Fibroblast of upper back skin (primary cell): ENCODE results near the gene PNLDC1.
"Not testable (repeated sequence)": the region's sequence is repeated elsewhere in the genome, so short reads cannot be mapped to it uniquely, and the experiment has no call there.

Source experiments
- DNase-seq: peaks from one replicate; pipeline ENCODE4 v3.0.0-alpha.2; 2013

The PNLDC1 gene

DNA sequence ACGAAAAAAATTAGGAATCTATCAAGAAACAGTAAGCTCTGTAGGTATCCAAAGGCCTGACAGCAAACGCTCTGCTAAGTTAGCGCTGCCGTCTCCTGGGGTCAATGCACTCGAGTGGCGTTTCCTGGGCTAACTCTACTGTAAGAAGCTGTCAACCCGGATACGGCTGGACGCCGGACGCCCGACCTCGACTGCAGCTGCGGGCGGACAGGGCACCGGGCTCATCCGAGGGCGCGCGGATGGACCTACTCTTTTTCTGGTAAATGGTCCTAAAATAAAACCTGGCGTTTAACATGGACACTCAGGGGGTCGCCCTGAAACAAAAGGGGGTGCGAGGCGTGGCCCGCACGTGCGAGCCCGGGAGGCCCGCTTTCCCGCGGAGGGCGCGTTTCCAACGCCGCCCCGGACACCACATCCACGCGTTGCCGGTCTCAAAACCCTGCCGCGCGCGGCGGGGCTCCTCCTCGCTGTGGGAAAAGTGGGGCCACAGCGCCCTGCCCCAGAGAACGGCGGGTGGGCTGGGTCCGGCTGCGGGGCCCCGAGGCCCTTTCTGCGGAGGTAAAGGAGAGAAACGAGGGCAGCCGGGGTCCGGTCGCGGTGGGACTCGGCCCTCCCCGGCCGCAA is 11.2 kb upstream of the PNLDC1 start:
- DNase-seq: peak; percentile 11

GRCh38 chr6:159789377-159790148 is 10.5 kb upstream of the PNLDC1 start, which contains the start of gene TCP1:
Gene TCP1 (minus strand): TSS chr6:159789602. CDS start chr6:159789468, 134 bp downstream.
- DNase-seq: peak; percentile 100

- DNase-seq: peak; percentile 97
Measured at GRCh38 chr6:159790149-159790955, 9.7 kb upstream of the PNLDC1 start, which contains the start of gene MRPL18. Gene MRPL18 (plus strand): TSS chr6:159790467. CDS start chr6:159790588, 121 bp downstream.

- DNase-seq: no peak
Measured at GRCh38 chr6:159790956-159791598, 9.0 kb upstream of the PNLDC1 start.

- DNase-seq: not testable (repeated sequence)
Measured at GRCh38 chr6:159794976-159795375, 5.1 kb upstream of the PNLDC1 start.

DNA sequence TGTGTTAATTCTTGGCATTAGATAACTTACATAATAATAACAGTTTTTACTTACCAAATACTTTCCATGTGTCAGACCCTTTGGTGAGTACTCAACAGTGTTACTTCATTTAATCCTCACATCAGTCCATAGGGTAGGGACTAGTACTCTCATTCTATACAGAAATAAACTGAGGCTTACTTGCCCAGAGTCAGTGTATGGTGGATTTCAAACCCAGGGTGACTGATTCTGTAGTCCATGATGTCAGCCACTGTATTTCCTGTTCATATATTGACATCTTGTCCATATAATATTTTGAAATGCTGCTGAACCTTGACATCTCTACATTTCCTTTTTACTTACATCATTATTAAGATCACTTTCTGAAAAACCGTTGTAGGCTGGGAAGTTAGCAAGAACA is 2.5 kb upstream of the PNLDC1 start:
- no peak for DNase-seq

GRCh38 chr6:159801935-159802334 is 1.9 kb downstream of the PNLDC1 start:
- no peak for DNase-seq

DNA sequence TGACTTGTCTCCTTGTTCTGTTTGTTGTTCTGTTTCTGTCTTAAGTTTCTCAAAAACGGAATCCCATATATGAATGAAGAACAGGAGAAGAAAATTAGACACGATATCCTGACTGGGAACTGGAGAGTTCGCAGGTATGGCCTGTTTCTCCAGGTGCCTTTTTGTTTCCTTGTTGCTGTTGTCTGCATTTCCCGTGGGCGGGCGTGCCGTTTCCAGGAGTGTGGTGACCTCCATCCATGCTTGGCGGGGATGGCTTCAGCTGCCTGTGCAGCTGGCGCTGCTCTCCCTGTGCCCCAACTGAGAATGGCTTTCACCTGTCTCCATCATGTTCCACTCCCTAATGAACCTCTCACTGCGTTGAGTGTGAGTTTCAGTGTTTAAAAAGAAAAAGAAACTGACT is 4.4 kb downstream of the PNLDC1 start:
- no peak for DNase-seq

GRCh38 chr6:159805440-159806020 is 5.5 kb downstream of the PNLDC1 start:
- DNase-seq: no peak

GRCh38 chr6:159806021-159806458 is 6.0 kb downstream of the PNLDC1 start:
- no peak for DNase-seq

DNA sequence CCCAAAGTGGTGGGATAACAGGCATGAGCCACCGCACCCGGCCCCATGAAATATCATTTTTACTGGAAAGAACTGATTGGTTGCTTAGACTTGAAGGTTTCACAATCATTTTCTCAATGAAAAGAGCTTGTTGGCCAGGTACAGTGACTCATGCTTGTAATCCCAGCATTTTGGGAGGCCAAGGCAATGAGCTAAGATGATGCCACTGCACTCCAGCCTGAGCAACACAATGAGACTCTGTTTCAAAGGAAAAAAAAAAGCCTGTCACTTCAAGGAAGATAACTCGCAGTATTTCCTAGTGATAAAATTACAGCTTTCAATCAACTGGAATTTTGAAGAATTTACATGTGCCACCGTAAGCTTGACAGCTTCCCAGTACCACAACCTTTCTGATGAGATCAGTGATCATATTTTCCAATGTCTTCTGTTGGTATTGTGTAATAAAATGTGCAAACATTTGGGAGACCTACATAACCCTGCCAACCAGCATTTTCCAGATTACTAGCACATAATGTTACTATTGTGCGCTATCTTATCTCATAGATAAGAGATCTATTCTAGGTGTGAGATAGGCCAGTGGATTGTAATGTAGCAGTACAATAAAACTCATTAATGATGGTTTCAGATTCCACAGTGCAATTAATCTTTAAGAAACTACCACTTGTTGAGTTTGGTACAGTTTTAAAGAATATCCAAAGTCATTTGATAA is 7.2 kb downstream of the PNLDC1 start:
- DNase-seq: no peak

GRCh38 chr6:159808647-159809046 is 8.6 kb downstream of the PNLDC1 start:
- no peak for DNase-seq

GRCh38 chr6:159809149-159809548 is 9.1 kb downstream of the PNLDC1 start:
- no peak for DNase-seq

GRCh38 chr6:159813781-159814180 is 13.7 kb downstream of the PNLDC1 start:
- DNase-seq: no peak

DNA sequence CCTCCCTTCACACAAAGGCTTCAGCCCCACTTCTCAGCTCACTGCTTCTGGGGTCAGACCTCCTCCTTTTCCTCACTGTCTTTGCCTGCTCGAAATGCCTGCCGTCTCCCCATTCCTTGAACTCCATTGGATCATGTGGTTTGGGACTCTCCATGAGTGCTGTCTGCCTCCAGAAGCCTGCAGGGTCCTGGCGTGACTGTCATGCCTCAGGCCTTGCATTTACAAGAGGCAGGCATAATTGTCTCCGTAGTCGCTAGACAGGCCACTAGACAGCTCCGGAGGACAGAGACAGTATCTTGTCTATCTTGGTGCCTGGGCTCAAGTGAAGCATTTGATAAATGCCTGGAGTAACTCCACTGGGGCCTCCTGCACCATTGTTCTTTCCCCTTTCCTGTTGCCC is 15.3 kb downstream of the PNLDC1 start:
- no peak for DNase-seq

GRCh38 chr6:159816775-159817174 is 16.7 kb downstream of the PNLDC1 start:
- DNase-seq: not testable (repeated sequence)

DNA sequence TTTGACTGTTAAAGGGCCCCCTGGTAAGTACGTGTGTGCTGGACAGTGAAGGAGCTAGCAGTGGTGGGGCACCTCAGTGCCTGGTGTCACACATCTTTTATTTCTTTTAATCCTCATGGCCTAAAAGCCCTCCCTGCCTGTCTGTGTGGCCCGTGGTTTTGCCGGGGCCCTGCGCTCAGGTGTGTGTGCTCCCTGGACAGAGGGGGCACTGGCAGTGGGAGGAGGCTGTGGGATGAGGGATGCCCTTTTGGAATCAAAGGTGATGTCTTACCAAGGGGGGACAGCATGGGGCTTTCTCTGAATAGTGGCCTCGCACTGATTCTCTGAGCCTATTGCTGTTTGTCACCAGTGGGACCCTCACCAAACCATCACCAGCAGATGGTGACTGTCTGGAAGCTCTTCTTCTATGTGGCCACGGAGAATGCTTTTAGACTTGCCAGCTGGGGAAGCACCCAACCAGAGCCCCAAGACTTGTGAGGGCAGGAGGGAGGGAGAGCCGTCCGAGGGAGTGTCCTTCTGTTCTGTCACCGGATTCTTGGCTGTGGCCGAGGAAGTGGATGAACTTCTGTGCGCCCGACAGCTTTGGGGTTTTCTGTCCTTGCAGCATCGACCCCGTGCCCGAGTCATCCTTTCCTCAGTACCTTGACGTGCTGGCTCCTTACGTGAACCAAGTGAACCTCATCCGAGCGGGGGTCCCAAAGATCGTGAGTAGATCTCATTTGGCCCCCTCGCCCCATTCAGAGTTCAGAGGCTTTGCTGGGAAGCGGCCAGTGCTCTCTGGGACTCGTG is 18.1 kb downstream of the PNLDC1 start:
- no peak for DNase-seq

DNA sequence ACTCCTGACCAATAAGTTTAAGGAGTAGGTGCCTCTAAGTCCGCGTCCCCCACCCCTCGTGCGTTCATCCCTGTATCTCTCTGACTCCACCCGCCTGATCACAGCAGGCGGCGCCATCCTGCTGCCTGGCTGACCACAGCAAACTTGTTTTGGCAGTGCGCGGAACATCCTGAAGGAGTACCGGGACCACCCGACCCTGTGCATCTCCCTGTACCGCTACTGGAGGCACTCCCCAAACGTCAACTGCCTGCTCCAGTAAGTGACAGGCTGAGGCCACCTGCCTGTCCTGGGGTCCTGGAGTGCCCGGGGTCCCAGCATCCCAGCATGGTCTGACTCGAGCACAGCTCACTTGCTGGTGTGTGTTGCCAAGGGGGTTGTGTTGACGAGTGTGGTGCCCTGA is 19.0 kb downstream of the PNLDC1 start:
- no peak for DNase-seq

DNA sequence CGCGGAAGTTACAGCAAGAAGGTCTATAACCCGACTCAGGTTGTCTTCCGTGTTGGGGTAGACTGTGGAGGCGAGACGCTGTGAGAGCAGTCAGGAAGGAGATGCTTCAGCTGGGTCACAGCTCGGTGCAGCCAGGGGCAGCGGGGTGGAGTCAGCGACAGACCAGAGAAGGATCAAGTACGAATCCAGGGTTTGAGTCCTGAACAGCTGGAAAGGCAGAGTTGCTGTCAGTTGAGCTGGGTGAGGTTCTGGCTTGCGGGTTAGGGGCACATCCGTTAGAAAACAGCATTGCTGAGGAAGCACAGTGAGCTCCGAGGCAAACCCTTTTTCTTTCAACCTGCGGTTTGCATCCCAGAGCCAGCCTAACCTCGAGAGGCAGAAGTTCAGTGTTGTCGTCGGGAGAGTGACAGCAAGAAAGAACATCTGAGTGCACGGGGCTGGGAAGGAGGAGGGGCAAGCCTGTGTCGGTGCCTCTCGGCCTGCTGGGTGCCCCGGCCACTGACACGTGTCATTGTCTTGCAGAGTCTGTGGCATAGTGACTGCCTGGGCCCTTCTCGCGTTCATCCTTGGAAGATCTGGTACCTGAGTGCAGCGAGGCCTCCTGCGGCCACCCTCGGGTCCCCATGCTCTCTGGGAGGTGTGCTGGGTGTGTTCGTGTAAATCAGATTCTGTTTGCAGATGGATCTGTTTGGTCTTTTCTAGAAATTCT is 20.0 kb downstream of the PNLDC1 start:
- no peak for DNase-seq

DNA sequence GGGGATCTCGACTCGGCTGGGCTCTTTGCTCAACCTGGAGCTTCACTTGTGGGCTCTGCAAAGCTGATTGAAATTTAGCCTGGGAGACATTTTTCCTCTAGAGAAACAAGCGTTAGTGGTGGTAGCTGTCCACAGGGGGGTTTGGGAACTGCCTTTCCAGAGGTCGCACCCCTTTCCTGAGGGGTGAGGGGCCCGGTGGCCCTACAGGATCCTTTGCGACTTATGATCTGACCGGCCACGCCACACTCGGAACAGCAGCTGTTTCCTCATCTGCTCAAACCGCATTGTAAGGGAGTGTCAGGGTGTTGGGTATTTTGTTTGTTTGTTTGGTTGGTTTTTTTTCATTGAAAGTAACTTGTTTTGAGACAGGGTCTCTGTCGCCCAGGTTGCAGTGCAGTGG is 21.0 kb downstream of the PNLDC1 start:
- DNase-seq: no peak
